HG02840 (cell line): ENCODE measurements around the gene TPSB2.

Experiments
- ATAC-seq: cut with Tn5 transposase; IDR thresholded peaks from one replicate; pipeline ENCODE4 v1.9.1; 2021; ENCODE audit warnings: mild to moderate bottlenecking, moderate library complexity, moderate number of reproducible peaks; ENCODE audit not compliant: unreplicated experiment, low FRiP score

TPSB2 gene

GRCh38 chr16:1222553-1223354 lies 7.2 kb downstream of the TPSB2 start:
- ATAC-seq: no peak

- ATAC-seq: no peak
These were observed 8.1 kb downstream of the TPSB2 start for GRCh38 chr16:1221628-1222552.

GRCh38 chr16:1220841-1221627 lies 8.9 kb downstream of the TPSB2 start:
- ATAC-seq: no peak

GRCh38 chr16:1220098-1220728 lies 9.8 kb downstream of the TPSB2 start:
- no peak for ATAC-seq

GRCh38 chr16:1218930-1219611 lies 10.9 kb downstream of the TPSB2 start:
- no peak for ATAC-seq

- no peak for ATAC-seq
These were observed 11.7 kb downstream of the TPSB2 start for GRCh38 chr16:1218061-1218929.

- no peak for ATAC-seq
These were observed 12.5 kb downstream of the TPSB2 start for GRCh38 chr16:1217526-1217925.

- no peak for ATAC-seq
These were observed 13.1 kb downstream of the TPSB2 start for GRCh38 chr16:1216681-1217400.

- ATAC-seq: no peak
These were observed 13.7 kb downstream of the TPSB2 start for GRCh38 chr16:1216296-1216619.

- ATAC-seq: no peak
These were observed 14.2 kb downstream of the TPSB2 start for GRCh38 chr16:1215574-1216295.

- no peak for ATAC-seq
These were observed 15.3 kb downstream of the TPSB2 start for GRCh38 chr16:1214719-1215118.

- no peak for ATAC-seq
These were observed 16.1 kb downstream of the TPSB2 start for GRCh38 chr16:1213796-1214372.

GRCh38 chr16:1213231-1213630 lies 16.8 kb downstream of the TPSB2 start:
- ATAC-seq: no peak

GRCh38 chr16:1212616-1213194 lies 17.3 kb downstream of the TPSB2 start:
- no peak for ATAC-seq

- no peak for ATAC-seq
These were observed 18.3 kb downstream of the TPSB2 start for GRCh38 chr16:1211451-1212268.

GRCh38 chr16:1210461-1210860 lies 19.5 kb downstream of the TPSB2 start:
- no peak for ATAC-seq
